Muscle of arm (tissue), 12 donors: ENCODE results near the gene HMCN1. TPM values are rescaled to one million over a fixed set of nuclear protein-coding genes. Genes with fewer than 3 reads are reported as not detected.
"Not testable (repeated sequence)": the region's sequence is repeated elsewhere in the genome, so short reads cannot be mapped to it uniquely, and the experiment has no call there.

ENCODE experiments used
- DNase-seq: peaks from one replicate; pipeline ENCODE4 v3.0.0-alpha.2; 2013
- polyA plus RNA-seq, 12 donors: library from polyadenylated mRNA; unstranded; fragments of 120-200 nt; gene quantifications; one replicate each; pipeline ENCODE4 v1.2.1, GENCODE V29; 2013; ENCODE audit not compliant: insufficient read length in 12 of 12

HMCN1 gene
- polyA plus RNA-seq, 12 donors = 6.2 to 30.6 (median 13.2) TPM; not detected in 1

DNA sequence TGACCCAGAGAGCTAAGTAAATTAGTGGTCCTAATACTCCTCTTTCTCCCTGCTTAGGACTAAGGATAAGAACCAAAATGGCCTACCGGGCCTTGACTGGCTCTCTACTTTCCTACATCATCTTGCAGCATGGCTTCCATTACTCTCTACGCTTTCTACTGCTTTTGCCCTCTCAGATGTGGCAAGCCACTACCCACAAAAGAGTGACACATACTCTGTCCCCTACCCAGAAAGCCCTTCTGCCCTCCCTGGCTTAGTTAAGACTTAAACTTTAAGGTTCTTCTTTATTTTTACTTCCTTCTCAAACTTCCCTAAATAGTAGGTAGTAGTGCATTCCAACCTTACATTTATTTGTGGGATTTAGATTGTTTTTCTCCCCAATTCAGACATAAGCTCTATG, 412.8 kb downstream of the HMCN1 start:
- DNase-seq = no peak

GRCh38 chr1:186149591-186149990, 415.4 kb downstream of the HMCN1 start:
- no peak for DNase-seq

DNA sequence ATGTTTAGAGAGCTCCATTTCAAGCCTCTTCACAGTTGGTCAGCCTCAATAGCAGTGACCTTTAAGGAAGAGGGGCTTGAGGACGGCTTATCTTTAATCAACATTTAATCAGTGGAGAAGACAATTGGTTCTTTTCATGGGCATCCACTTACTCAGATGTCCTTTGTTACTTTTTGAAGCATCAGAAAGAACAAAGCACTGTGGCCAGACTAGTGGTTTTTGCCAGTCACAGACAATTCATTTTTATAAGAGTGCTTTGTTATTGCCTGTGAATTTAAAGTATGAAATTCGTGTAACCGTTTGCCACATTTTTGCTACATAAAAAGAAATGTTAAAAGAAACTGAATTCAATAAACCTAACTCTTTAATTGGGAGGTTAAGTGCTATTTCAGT, 418.0 kb downstream of the HMCN1 start:
- no peak for DNase-seq

DNA sequence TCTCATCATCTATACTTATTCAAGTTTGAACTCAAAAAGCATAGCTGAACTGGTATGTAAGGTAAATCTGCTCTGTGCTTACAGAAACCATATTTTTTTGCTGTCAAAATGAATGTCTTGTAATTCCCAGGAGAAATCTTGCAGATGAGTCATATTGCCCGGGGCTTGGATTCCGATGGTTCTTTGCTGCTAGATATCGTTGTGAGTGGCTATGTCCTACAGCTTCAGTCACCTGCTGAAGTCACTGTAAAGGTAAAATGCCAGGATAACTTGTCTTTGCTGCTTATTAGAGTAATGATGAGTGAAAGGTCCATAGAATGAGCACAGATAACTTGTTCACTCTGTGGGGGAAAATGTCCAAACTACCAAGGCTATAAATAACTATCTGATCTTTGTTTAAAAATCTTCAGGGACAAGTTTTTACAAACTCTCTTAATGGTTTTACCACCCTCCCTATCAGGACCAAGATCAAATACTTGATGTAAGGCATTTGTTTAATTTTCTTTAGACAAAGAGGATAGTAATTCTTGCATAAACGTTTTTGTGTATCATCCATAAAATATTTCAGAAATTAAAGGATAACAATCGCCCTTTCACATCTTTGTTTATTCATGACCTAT, 418.5 kb downstream of the HMCN1 start:
- DNase-seq = no peak

DNA sequence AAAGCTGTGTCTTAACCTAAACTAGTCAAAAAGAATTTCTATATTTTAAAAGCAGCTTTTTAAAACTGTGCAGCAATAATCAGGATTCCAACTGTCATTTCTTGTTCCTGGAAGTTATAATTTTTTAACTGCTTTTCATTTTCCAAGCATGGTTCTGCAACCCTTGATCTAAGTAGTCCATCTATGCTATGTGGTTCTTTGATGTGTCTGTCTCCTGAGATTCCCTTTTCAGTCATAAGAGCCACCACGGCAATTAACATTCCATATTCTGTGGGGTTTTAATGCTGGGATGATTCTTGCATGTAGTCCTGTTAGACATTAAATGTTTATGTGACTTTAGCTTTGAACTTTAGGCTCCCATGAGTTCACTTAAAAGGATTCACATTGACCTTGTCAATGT, 420.5 kb downstream of the HMCN1 start:
- DNase-seq = no peak

GRCh38 chr1:186155594-186155993, 421.4 kb downstream of the HMCN1 start:
- no peak for DNase-seq

DNA sequence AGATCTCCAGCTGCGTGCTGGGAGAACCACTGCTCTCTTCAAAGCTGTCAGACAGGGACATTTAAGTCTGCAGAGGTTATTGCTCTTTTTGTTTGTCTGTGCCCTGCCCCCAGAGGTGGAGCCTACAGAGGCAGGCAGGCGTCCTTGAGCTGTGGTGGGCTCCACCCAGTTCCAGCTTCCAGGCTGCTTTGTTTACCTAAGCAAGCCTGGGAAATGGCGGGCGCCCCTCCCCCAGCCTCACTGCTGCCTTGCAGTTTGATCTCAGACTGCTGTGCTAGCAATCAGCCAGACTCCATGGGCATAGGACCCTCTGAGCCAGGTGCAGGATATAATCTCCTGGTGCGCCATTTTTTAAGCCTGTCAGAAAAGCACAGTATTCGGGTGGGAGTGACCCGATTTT, 428.7 kb downstream of the HMCN1 start:
- not testable (repeated sequence) for DNase-seq

DNA sequence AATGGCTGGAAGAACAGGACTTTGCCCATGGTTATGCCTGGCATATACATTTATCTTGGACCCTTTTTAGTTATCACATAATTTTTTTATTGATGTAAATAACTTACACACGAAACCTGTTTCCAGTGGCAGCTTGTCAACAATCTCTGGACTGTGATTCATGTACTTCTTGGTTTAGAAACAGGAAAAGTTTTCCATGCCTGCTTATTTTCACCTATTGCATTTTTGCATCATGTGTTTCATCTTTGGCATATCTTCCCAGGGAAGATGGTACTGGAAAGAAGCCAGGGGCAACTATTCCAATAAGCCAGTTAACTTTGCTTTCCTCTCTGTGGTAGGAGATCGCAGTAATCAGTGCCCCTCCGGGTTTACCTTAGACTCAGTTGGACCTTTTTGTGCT, 430.6 kb downstream of the HMCN1 start:
- no peak for DNase-seq

GRCh38 chr1:186165303-186165702, 431.1 kb downstream of the HMCN1 start:
- no peak for DNase-seq

GRCh38 chr1:186167096-186167668, 433.0 kb downstream of the HMCN1 start:
- DNase-seq = no peak

- DNase-seq = no peak
These were observed 441.4 kb downstream of the HMCN1 start for GRCh38 chr1:186175588-186175987.

- DNase-seq = no peak
These were observed 444.3 kb downstream of the HMCN1 start for GRCh38 chr1:186178426-186179043.

DNA sequence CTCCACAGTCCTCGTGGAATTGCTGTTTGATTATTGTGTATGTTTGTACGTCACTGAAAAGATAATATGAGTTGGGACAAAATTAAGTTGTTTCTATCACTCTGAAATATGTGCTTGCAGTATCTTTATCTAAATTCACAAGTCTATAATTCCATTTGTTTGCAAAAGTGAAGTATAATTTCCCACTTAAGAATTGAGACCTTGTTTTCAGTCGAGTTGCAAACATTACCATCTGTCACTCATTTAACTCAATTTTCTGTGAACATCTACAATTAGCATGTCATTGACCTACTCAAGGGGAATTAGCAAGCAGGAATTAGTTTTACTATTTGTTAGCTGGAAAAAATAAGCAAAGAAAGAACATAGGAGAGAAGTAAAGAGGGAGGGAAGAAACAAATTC, 445.0 kb downstream of the HMCN1 start:
- DNase-seq = no peak

DNA sequence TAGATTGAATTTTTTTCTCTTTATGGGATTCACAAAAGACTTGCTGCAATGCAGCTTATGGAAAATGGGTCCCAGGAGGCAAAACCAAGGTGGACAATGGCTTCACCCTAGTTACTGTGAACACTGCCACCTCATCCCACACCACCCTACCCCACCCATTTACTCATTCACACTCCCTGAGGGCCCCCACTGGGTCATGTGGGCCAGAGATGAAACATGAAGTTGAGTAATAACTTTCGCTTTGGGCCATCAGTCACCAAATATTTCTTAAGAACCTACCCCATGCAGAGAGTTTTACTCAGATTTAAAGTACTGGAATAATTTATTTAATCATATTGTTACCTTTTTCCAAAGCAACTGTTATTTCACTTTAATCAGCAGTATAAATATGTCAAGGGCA, 449.0 kb downstream of the HMCN1 start:
- DNase-seq = no peak

DNA sequence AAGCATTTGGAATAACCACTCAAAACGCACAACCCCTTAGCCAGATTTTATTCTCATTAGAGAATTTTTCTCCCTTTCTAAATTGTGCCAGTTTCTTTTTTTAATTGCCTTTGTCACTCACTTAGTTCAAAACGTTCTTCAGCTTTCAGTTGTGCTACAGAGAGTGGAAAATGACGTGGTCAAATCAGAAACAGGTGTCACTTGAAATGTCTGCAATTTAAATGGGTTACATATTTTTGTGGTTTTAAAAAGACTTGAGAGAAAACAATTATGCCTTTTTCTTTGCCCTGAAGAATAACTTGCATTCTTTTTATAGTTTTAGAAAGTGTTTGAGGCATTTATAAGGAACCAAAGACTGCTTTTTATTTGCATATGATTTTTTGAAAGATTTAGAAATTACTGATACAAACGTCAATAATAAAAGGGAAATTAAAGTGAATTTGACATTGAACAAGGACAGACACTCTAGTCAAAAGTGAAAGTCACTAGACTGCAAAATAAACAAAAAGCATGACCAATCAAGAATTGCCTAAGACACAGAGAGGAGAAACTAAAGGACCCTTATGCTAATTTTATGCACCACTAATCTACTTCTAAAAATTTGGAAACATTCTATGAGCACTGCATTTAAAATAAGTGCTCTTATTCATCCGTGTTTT, 449.9 kb downstream of the HMCN1 start:
- DNase-seq = no peak

GRCh38 chr1:186186251-186186650, 452.1 kb downstream of the HMCN1 start:
- DNase-seq = not testable (repeated sequence)

DNA sequence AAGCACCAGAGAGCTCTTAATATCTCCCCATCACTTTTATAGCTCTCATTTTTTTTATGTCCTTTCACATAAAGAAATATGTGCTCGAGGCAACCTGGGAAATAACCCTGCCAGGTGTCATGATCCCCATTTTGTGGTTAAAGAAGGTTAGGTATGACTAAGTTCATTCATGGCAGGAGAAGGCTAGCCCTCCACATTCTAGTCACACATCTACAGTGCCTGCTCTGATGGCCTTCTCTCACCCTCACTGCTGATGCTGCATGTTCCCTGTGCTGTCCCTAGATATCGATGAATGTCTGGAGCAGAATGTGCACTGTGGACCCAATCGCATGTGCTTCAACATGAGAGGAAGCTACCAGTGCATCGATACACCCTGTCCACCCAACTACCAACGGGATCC, 453.4 kb downstream of the HMCN1 start:
- no peak for DNase-seq

DNA sequence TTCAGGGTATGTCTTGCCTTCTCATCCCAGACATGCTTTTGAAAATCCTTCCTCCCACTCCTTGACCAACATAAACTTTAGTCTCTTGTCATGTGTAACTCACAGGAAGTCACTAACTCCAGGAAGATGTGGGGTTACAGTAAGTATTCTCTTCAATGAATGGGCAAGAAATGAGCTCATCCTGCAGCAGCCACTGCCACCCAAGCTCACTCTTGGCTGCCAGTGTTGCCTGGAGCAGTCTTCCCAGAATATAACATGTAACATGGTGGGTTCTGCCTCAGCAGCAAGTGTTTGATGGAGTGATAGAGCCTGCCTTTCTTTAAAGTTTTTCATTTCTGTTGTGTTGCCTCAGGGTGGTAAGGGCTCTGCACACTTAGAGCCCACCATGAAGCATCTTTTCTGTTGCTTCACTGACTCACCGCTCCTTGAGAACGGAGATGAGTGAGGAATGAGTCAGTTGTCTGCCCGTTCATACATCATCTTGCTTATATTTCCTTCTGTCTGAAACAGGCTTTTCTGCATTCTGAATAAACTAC, 453.9 kb downstream of the HMCN1 start:
- no peak for DNase-seq

DNA sequence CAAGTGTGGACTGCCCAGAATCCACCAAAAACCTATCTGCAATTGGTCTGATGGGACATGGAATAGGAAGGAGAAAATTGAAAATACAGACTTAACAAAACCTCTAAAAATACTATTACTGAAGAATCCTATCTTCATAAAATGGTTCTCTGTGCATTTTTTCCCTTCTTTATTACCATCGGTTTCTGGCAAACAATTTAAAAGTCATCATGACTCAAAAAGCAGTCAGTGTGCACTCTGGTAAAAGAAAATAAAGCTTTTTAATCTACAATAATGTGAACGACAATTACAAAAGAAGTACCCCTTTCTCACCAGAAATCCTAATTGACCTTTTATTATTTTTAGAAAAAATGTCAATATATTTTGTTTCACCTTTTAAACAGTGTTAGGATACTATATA, 454.5 kb downstream of the HMCN1 start:
- no peak for DNase-seq

DNA sequence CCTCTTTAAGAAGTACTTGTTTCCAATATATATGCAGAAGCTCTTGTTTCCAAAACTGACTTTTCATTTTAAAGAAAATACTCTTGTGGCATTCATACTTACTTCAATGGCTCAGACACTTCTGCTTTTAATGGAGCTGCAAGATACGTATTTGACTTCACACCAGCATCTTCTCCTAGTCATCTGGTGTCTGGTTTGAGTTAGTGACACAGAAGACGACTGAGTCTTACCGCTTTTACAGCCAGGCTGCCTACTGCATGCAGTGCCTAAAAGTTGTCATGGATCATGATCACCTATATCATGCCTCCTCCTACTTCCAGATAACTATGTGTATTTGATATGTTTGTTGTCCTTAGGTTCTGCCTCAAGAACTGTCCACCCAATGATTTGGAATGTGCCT, 455.0 kb downstream of the HMCN1 start:
- no peak for DNase-seq

DNA sequence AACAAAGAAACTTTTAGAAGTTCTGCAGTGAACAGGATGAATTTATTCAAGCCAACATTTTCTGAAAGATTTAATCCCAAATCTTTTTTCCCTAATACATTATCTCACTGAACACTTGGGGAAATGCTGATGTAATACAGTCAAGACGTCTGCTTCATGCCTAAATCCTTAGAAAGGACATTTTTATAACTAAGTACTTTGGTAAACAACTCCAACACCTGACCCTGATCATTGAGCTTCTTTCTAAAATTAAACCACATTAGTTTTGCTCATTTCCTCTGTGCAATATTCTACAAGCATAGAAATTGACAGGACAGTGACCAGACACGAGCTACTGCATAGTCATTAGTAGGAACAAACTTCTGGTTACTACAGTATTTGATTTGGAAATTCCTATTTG, 457.3 kb downstream of the HMCN1 start:
- DNase-seq = no peak

DNA sequence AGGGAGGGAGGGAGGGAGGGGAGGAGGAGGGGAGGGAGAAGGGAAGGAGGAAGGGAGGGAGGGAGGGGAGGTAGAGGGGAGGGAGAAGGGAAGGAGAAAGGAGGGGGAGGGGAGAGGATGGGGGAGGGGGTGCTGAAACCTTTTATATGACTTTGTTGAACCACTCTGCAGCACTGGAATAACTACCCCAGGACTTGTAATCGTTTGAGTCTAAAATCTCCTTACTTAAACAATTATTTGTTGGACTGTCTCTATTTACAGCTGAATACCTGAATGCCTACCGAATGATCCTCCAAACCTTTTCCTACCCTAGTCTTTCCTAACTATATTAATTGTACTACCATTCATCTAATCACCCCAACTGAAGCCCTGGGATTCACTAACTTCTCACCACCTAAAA, 459.0 kb downstream of the HMCN1 start:
- no peak for DNase-seq
